Fibroblast of skin of left quadriceps (primary cell): ENCODE measurements around the gene APOM.

Experiments
- DNase-seq, 2 experiments: peaks; one replicate each; pipeline ENCODE4 v3.0.0-alpha.2; 2013; ENCODE audit warnings: low read depth in 2 of 2

APOM gene

DNA sequence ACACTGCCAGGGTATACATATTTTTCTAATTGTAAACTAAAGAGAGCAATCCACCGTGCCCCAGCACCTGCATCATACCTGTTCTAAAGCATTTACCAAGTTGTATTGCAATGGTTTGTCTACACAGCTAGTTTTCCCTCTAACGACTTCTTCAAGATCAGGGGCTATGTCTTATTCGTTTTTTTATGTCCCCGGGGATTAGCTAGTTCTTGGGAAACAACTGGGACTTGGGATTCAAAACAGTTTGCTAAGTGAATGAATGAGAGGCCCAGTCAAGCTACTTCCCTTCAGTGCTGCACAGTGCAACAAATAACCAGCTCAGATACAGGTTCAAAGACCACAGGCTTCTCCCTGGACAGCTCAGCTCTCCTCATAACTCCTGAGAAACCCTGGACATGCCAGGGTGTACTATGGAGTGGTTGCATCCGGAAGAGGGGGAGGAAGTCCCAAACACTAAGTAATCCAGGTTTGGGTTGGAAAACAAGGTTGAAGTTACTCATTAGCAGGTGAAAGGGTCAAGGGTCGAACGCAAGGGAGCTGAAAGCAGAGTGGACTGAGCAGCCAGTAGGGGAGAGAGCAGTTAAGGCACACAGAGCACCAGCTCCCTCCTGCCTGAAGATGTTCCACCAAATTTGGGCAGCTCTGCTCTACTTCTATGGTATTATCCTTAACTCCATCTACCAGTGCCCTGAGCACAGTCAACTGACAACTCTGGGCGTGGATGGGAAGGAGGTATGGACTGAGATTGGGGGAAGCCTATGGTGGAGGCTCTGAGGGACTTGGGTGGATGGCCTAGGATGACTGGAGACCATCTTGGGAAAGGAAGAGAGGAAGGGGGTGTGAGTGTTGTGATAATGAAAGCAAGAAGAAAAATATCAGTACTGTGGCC, at the start of gene APOM:
APOM (plus strand) TSS at position 546 of the 889 bp plus-strand sequence; CDS start at position 619, 73 bp downstream.
- DNase-seq = no peak

DNA sequence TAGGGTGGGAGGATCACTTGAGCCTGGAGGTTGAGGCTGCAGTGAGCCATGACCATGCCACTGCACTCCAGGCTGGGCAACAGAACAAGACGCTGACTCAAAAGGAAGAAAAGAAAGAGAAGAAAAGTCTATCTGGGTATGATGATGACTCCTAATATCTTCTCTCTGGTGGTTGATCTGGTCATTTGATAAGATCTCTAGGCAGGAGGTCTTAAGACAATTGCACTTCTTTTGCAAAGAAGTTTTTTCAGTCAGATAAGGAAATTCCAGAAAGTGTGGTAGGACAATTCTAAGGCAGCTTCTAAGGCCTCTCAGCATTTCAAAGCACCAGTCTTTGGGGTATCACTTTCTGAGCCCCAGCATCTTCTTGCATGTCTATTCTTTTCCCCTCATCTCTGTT, 48.4 kb upstream of the APOM start:
- no peak for DNase-seq

DNA sequence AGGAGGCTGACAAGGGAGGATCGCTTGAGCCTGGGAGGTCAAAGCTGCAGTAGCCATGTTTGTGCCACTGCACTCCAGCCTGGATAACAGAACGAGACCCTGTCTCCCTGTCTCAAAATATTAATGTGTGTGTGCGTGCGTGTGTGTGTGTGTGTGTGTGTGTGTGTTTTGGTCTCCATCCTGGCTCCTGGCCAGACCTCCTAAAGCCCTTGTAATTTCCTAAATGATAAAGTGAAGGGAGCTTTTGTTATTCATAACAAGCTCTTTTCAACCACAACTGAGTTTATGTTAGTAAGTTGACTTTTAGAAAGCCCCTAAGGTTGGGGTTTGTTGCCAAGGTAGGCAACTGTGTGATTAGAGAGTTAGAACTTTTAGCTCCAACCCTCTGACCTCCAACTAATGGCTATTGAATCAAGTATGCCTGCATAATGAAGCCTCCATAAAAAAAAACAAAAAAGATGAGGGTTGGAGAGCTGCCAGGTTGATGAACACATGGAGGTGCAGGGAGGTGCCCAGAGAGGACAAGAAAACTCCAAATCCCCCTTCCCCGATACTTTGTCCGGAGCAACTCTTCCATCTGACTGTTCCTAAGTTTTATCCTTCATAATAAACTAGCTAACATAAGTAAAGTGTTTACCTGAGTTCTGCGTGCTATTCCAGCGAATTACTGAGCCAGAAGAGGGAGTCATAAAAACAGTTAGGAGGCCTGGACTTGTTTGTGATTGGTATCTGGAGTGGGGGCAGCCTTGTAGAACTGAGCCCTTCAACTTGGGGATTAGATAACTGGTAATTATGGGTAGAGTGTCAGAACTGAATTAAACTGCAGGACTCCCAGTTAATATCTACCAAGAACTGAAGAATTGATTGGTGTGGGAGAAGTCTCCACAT, 45.9 kb upstream of the APOM start:
- no peak for DNase-seq

GRCh38 chr6:31610968-31611367, 44.7 kb upstream of the APOM start:
- peak; percentile 50 to 53 for DNase-seq

GRCh38 chr6:31614075-31614619, 41.5 kb upstream of the APOM start:
- DNase-seq = no peak

DNA sequence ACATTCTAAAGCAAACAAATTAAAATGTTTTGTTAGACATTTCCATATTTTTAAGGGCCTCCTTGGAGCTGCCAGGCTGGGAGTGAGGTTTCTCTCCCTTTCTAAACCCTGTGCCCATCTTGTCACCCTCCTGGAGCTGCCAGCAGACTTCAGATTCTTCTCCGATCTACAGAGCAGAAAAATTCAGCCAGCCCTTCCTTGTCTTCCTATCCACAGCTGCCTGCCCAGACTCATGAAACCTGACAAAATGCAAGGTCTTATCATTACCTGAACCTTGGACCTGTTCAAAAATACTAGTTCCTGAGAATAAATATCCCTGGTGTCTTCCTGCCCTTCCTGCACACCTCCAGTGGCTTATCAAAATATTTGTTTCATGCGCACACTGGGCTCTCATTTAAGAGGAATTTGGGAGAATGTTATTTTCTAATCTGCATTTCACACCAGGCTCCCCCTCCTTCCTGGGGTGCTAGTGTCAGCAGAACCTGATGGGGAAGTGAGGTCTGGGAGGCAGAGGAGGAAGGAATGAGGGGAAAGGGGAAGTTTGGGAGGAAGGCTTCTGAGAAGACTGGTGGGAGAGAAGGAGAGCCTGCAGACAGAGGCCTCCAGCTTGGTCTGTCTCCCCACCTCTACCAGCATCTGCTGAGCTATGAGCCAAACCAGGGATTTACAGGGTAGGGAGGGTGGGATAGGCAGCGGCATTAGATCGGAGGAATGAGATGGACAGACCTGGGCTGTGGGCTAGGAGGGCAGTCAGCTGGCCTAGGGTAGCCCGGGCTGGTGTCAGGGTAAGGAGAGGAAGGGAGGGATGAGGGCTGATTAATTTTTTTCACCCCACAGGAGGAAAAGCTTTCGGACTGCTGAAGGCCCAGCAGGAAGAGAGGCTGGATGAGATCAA, 40.8 kb upstream of the APOM start, which contains the start of gene AIF1:
AIF1 (plus strand) TSS at position 551 of the 895 bp plus-strand sequence; CDS start at position 647, 96 bp downstream.
- DNase-seq = no peak

GRCh38 chr6:31615748-31616147, 39.9 kb upstream of the APOM start:
- DNase-seq = no peak

DNA sequence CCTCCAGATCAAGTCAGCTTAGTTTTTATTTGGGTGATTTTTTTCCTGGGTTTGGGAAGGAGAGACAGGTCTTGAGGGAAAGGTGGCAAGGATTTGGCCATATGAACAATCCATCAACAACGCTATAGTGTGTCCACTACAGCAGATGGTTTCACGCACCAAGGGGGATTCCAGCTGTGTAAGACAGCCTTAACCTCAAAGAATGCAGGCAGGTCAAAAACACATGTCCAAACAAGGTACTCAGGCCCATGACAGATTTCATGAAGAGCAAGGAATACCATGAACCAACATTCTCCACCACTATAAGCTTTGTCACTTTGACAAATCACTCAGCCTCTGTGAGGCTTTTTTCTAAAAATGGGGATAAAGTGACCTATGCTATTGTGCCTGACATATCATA, 38.7 kb upstream of the APOM start:
- no peak for DNase-seq

DNA sequence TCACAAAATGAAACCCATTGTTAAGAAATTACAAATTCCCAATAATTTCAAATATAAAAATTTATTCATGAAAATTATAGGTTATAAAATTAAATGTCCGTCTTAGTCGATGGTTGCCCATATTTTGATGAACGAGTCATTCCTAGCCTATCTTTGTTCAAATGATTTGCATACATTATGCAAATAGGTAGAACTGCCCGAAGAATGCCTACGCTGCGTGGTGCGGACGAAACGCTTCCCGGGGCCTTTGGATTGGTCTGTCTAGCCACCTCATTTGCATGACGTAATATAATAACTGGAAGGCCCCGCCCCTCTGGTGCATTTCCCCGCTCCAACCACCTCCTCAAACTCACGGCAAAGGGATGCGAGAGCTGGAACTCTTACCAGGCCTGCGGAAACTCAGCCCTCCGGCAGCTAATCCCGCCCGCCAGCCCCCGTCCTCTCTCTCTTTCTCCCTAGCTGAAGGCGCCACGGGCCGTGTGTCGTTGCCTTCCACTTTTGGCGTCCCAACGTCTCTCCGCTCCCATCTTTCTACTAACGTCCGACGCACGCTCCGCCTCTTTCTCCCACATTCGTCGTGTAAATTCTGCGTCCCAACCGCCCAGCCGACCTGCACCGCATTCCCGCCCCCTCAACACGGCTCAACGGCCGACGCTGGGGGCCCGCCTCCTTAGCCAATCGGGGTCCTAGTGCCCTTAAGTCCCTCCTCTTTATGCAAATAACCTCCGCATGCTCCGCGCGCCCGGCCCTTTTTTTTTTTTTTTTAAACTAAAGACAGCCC, 35.7 kb upstream of the APOM start:
- peak; percentile 94 to 100 for DNase-seq

- DNase-seq = peak in 1 of 2 experiments; percentile 99
Measured at GRCh38 chr6:31620586-31621319, 34.9 kb upstream of the APOM start, which contains the start of gene PRRC2A. Gene PRRC2A, plus strand, starts transcription at chr6:31620715. Its CDS starts 2,075 bp downstream, at chr6:31622790.

GRCh38 chr6:31621320-31621939, 34.3 kb upstream of the APOM start:
- no peak for DNase-seq

- no peak for DNase-seq
Measured at GRCh38 chr6:31621991-31622390, 33.7 kb upstream of the APOM start.

DNA sequence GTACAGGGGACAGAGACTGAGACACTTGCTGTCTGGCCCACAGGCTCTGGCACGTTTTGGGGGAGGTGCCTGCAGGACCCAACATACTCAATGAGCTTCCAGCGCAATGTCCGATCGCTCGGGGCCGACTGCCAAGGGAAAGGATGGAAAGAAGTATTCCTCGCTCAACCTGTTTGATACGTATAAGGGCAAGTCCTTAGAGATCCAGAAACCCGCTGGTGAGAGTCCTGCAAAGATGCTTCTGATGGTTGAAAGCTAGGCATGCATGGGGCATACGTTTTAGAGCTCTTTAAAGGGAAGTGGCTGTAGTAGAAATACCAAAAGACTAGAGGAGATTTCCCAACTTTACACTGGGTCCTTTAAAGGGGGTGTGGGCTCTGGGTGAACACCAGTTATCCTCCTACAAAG, 33.0 kb upstream of the APOM start:
- no peak for DNase-seq

- no peak for DNase-seq
Measured at GRCh38 chr6:31624070-31624469, 31.6 kb upstream of the APOM start.

GRCh38 chr6:31626952-31627351, 28.7 kb upstream of the APOM start:
- no peak for DNase-seq

GRCh38 chr6:31627690-31628287, 27.9 kb upstream of the APOM start:
- no peak for DNase-seq

GRCh38 chr6:31629014-31629413, 26.7 kb upstream of the APOM start:
- no peak for DNase-seq

DNA sequence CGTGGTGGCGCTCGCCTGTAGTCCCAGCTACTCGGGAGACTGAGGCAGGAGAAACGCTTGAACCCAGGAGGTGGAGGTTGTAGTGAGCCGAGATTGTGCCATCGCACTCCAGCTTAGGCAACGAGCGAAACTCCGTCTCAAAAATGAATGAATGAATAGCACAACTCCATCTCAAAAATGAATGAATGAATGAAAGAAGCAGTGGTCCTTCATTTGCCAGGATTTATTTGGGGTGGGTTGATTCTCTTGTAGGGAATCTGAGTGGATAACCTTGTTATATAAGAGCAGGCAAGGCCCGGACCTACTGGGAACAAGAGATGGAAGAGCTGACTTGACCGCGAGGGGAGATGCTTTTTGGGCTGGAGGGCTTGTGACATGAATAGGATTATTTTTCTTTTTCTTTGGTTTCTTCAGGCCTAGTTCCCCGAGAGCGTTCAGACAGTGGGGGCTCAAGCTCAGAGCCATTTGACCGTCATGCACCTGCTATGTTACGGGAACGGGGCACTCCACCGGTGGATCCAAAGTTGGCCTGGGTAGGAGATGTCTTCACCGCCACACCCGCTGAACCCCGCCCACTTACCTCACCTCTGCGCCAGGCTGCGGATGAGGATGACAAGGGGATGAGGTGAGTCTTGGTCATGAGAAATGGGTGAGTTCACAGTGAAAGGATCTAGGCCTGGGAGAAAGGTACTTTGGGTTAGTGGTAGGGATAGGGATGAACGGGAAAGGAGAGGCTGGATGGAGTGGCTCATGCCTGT, 25.3 kb upstream of the APOM start:
- no peak for DNase-seq
